ENCODE results near the gene NTRK1.

Gene NTRK1

GRCh38 chr1:156839426-156840109, 21.1 kb upstream of the NTRK1 start:
- DNase-seq, result no peak

- DNase-seq, result no peak
These were observed 20.3 kb upstream of the NTRK1 start for GRCh38 chr1:156840186-156840897.

GRCh38 chr1:156840898-156841279, 19.8 kb upstream of the NTRK1 start:
- DNase-seq, result no peak

- no peak for DNase-seq
These were observed 19.3 kb upstream of the NTRK1 start for GRCh38 chr1:156841295-156841855.

- no peak for DNase-seq
These were observed 17.9 kb upstream of the NTRK1 start for GRCh38 chr1:156842618-156843300.

- DNase-seq, result no peak
These were observed 16.6 kb upstream of the NTRK1 start for GRCh38 chr1:156844102-156844501.

GRCh38 chr1:156844638-156845037, 16.0 kb upstream of the NTRK1 start:
- DNase-seq, result no peak

GRCh38 chr1:156845055-156845952, 15.4 kb upstream of the NTRK1 start:
- no peak for DNase-seq

- DNase-seq, result no peak
These were observed 14.6 kb upstream of the NTRK1 start for GRCh38 chr1:156845953-156846545.

- no peak for DNase-seq
These were observed 14.0 kb upstream of the NTRK1 start for GRCh38 chr1:156846643-156847042.

GRCh38 chr1:156847591-156848460, 12.8 kb upstream of the NTRK1 start:
- no peak for DNase-seq

GRCh38 chr1:156848461-156849150, 12.1 kb upstream of the NTRK1 start:
- no peak for DNase-seq

GRCh38 chr1:156849151-156849496, 11.5 kb upstream of the NTRK1 start:
- DNase-seq, result no peak

GRCh38 chr1:156851779-156852417, 8.8 kb upstream of the NTRK1 start:
- no peak for DNase-seq

GRCh38 chr1:156852418-156852874, 8.2 kb upstream of the NTRK1 start:
- no peak for DNase-seq

GRCh38 chr1:156853761-156854160, 6.9 kb upstream of the NTRK1 start:
- DNase-seq, result no peak

- DNase-seq, result no peak
These were observed 6.0 kb upstream of the NTRK1 start for GRCh38 chr1:156854634-156855033.

- no peak for DNase-seq
These were observed 4.3 kb upstream of the NTRK1 start for GRCh38 chr1:156856282-156856785.

- no peak for DNase-seq
These were observed 3.1 kb upstream of the NTRK1 start for GRCh38 chr1:156857532-156857931.

- DNase-seq, result no peak
These were observed 2.1 kb upstream of the NTRK1 start for GRCh38 chr1:156858555-156858956.

Measured in HCEC 1CT (cell line).